Measurements from ENCODE around the gene TATDN2.

Gene TATDN2

DNA sequence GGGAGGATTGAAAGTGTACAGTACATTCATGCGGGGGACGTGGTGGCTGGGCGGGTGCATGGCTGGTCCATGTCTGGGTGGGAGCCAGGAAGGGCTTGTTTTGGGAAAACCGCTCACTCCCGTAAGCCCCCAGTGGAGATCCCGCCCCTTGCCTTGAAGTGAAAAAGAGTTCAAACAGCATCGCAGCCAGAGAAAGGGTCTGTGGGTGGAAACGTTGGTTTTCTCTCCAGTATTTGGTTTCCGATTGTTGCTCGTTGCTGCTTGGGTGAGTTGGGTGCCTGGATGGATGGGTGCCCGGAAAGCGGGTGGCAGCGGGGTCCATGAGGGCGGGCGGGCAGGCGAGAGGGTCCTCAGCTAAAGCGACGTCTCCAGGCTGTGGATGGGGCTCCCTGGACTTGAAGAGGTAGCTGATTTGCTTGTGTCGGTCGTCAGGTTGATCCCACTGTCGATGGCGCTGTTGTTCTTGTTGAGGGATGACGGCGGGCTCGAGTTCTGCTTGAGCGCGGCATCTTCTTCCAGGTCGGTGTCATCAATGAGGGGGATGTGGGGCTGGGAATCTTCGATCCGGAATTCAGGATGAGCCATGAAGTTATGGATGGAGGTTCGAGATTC is 80.3 kb downstream of the TATDN2 start:
- Histone ChIP-seq H3K4me1 (ENCODE audit: insufficient read depth, low read length) (no peaks in the 10 kb centered on the region), H3K36me3 (ENCODE audit: insufficient read depth, low read length) (no peaks in the 10 kb centered on the region), H3K4me2 (ENCODE audit: insufficient read depth, low read length) (no peak overlapping the region), H2AFZ (ENCODE audit: low read depth, low read length) (no peak overlapping the region), H3K79me2 (ENCODE audit: insufficient read depth, low read length) (no peaks in the 10 kb centered on the region), H3K9me3 (ENCODE audit: insufficient read depth, low read length, severe bottlenecking) (no peaks in the 10 kb centered on the region), H3K9ac (ENCODE audit: low read depth, low read length) (no peak overlapping the region), H3K27ac (ENCODE audit: low read length) (no peak overlapping the region), H4K20me1 (ENCODE audit: insufficient read depth, low read length) (no peaks in the 10 kb centered on the region; the same call in 1 of the 2 replicates), H3K27me3 (ENCODE audit: insufficient read depth, low read length, poor library complexity) (peaks cover 10% of the 10 kb centered on the region), H3K4me3 (ENCODE audit: low read depth in 1 of 2, low read length in 2 of 2) (no peak overlapping the region)
- DNase-seq (no peak), ATAC-seq (ENCODE audit: insufficient read depth, low read depth) (no peak)
- TF ChIP-seq EZH2 (IDR thresholded peaks at IDR 0.05; ENCODE audit: borderline replicate concordance, low read depth, low read length, severe bottlenecking): no peak
- TF ChIP-seq, protein P1, sequence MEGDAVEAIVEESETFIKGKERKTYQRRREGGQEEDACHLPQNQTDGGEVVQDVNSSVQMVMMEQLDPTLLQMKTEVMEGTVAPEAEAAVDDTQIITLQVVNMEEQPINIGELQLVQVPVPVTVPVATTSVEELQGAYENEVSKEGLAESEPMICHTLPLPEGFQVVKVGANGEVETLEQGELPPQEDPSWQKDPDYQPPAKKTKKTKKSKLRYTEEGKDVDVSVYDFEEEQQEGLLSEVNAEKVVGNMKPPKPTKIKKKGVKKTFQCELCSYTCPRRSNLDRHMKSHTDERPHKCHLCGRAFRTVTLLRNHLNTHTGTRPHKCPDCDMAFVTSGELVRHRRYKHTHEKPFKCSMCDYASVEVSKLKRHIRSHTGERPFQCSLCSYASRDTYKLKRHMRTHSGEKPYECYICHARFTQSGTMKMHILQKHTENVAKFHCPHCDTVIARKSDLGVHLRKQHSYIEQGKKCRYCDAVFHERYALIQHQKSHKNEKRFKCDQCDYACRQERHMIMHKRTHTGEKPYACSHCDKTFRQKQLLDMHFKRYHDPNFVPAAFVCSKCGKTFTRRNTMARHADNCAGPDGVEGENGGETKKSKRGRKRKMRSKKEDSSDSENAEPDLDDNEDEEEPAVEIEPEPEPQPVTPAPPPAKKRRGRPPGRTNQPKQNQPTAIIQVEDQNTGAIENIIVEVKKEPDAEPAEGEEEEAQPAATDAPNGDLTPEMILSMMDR (IDR thresholded peaks at IDR 0.05; ENCODE audit: borderline replicate concordance, extremely low read depth, low read length, poor library complexity, severe bottlenecking): no peak

DNA sequence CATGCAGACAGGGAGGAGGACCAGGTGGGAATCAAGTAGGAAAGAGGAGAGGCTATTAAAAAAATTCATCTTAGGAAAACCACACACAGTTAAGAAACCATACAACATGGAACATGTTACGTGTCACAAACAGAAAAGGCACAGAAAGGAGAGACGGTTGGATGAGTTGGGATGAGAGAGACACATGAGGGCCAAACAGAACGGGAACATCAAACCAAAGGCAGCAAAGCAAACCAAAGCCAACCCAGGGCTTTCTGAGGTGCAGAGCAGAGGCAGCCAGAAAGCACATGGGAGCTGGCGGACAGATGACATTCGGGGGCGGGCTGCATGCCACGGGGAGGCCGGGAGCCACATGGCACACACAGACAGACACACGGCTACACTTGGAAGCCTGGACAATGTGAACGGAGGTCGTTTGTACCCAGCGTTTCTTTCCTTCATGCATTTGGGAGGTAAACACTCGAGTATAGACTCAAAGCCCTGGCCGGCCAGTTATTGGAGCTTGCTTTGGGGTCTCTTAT is 81.3 kb downstream of the TATDN2 start:
- Histone ChIP-seq H3K36me3 (ENCODE audit: insufficient read depth, low read length) (no peaks in the 10 kb centered on the region), H3K27me3 (ENCODE audit: insufficient read depth, low read length, poor library complexity) (peaks cover 10% of the 10 kb centered on the region), H3K9ac (ENCODE audit: low read depth, low read length) (no peak overlapping the region), H4K20me1 (ENCODE audit: insufficient read depth, low read length) (no peaks in the 10 kb centered on the region; the same call in 1 of the 2 replicates), H2AFZ (ENCODE audit: low read depth, low read length) (no peak overlapping the region), H3K9me3 (ENCODE audit: insufficient read depth, low read length, severe bottlenecking) (no peaks in the 10 kb centered on the region), H3K4me3 (ENCODE audit: low read depth in 1 of 2, low read length in 2 of 2) (no peak overlapping the region), H3K4me1 (ENCODE audit: insufficient read depth, low read length) (no peaks in the 10 kb centered on the region), H3K27ac (ENCODE audit: low read length) (no peak overlapping the region), H3K79me2 (ENCODE audit: insufficient read depth, low read length) (no peaks in the 10 kb centered on the region), H3K4me2 (ENCODE audit: insufficient read depth, low read length) (no peak overlapping the region)
- DNase-seq (no peak), ATAC-seq (ENCODE audit: insufficient read depth, low read depth) (no peak)
- TF ChIP-seq, protein P1 (IDR thresholded peaks at IDR 0.05; ENCODE audit: borderline replicate concordance, extremely low read depth, low read length, poor library complexity, severe bottlenecking): no peak

DNA sequence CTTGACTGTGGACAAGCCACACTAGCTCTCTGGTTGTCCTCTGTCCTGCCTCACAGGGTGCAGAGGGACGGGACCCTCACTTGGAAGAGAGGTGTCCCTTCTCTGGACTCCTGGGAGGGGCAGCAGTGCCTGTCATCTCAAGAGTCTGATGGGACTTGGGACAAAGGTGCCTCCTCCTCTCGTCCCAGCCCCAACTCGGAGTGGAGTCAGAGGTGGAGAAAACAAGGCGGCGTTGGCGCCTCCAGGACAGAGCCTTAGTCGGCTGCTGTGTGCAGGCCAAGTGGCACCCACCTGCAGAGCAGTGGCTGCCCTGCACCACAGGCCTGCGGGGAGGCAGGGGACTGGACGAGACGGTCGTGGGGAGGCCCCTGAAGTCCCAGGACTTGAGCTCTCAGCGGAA is 82.1 kb downstream of the TATDN2 start:
- H3K4me2 ChIP-seq (ENCODE audit: insufficient read depth, low read length): no peak overlapping the region
- H3K27ac ChIP-seq (ENCODE audit: low read length): no peak overlapping the region
- no peaks in the 10 kb centered on the region for H3K36me3 ChIP-seq (ENCODE audit: insufficient read depth, low read length)
- no peak overlapping the region for H3K4me3 ChIP-seq (ENCODE audit: low read depth in 1 of 2, low read length in 2 of 2)
- no peaks in the 10 kb centered on the region; the same call in 1 of the 2 replicates for H4K20me1 ChIP-seq (ENCODE audit: insufficient read depth, low read length)
- ATAC-seq (ENCODE audit: insufficient read depth, low read depth): no peak
- no peak for TF ChIP-seq EZH2 (IDR thresholded peaks at IDR 0.05; ENCODE audit: borderline replicate concordance, low read depth, low read length, severe bottlenecking)
- TF ChIP-seq, protein P1 (IDR thresholded peaks at IDR 0.05; ENCODE audit: borderline replicate concordance, extremely low read depth, low read length, poor library complexity, severe bottlenecking): no peak
- H3K9ac ChIP-seq (ENCODE audit: low read depth, low read length): no peak overlapping the region
- no peak overlapping the region for H2AFZ ChIP-seq (ENCODE audit: low read depth, low read length)
- no peaks in the 10 kb centered on the region for H3K4me1 ChIP-seq (ENCODE audit: insufficient read depth, low read length)
- DNase-seq: no peak
- H3K9me3 ChIP-seq (ENCODE audit: insufficient read depth, low read length, severe bottlenecking): no peaks in the 10 kb centered on the region
- peaks cover 10% of the 10 kb centered on the region for H3K27me3 ChIP-seq (ENCODE audit: insufficient read depth, low read length, poor library complexity)
- H3K79me2 ChIP-seq (ENCODE audit: insufficient read depth, low read length): no peaks in the 10 kb centered on the region
